IMR-90 (cell line): ENCODE results near the gene GAREM2. TPM values are rescaled to one million over a fixed set of nuclear protein-coding genes. Genes with fewer than 3 reads are reported as not detected.

ENCODE experiments used
- ATAC-seq: fragments of 200-7000 bp; cut with Tn5 transposase; 2 replicates; pipeline ENCODE4 v1.9.1; 2020; ENCODE audit warnings: low read depth, mild to moderate bottlenecking, moderate library complexity
- BruUV-seq: library from RNA; stranded (reverse); fragments of 400-500 nt; replicated peaks from 2 replicates; lab custom pipeline; 2021; lab: Mats Ljungman, UMichigan
- CTCF ChIA-PET: fragments of 300-600 bp; formaldehyde crosslinking; extraction: SDS; loops from one replicate; lab custom pipeline; 2021; ENCODE audit warnings: antibody characterized with exemption; lab: Yijun Ruan, JAX
- POLR2A ChIA-PET: fragments of 300-600 bp; sonication (Branson Sonifier 250); formaldehyde crosslinking; loops from one replicate; lab custom pipeline; 2022; ENCODE audit warnings: antibody characterized with exemption; ENCODE audit not compliant: unreplicated experiment; lab: Charles Lee
- DNase-seq: peaks from one replicate; pipeline ENCODE4 v3.0.0; 2013
- H2AFZ ChIP-seq: replicated peaks from 2 replicates; pipeline ENCODE3; 2013; ENCODE audit warnings: low read length, mild to moderate bottlenecking; ENCODE audit not compliant: poor library complexity
- H2AK5ac ChIP-seq: 2 replicates; pipeline ENCODE4 v1.6.1; 2013; ENCODE audit warnings: low read depth, low read length, inconsistent platforms
- H2AK9ac ChIP-seq: replicated peaks from 2 replicates; pipeline ENCODE3; 2013; ENCODE audit warnings: mild to moderate bottlenecking, low read depth, low read length, moderate library complexity; ENCODE audit not compliant: poor library complexity
- H2BK120ac ChIP-seq: 2 replicates; pipeline ENCODE4 v1.6.1; 2013; ENCODE audit warnings: low read depth, low read length, inconsistent platforms
- H2BK15ac ChIP-seq: 3 replicates; pipeline ENCODE4 v1.6.1; 2013; ENCODE audit warnings: low read depth, low read length, inconsistent platforms
- H2BK20ac ChIP-seq: 2 replicates; pipeline ENCODE4 v1.6.1; 2013; ENCODE audit warnings: low read depth, mild to moderate bottlenecking, inconsistent platforms, low read length, moderate library complexity
- H2BK5ac ChIP-seq: 2 replicates; pipeline ENCODE4 v1.6.1; 2013; ENCODE audit warnings: mild to moderate bottlenecking, low read depth, low read length, inconsistent platforms; ENCODE audit not compliant: poor library complexity, severe bottlenecking
- H3K14ac ChIP-seq: replicated peaks from 2 replicates; pipeline ENCODE4 v1.6.1; 2013; ENCODE audit warnings: low read depth, low read length, inconsistent platforms
- H3K18ac ChIP-seq: 2 replicates; pipeline ENCODE4 v1.6.1; 2013; ENCODE audit warnings: low read depth, low read length, control low read depth
- H3K23ac ChIP-seq: 2 replicates; pipeline ENCODE4 v1.6.1; 2013; ENCODE audit warnings: low read depth, low read length, inconsistent platforms
- H3K27ac ChIP-seq: 2 replicates; pipeline ENCODE4 v1.5.1; 2013; ENCODE audit warnings: mild to moderate bottlenecking, control low read depth, low read length; ENCODE audit not compliant: insufficient read depth
- H3K27me3 ChIP-seq: 2 replicates; pipeline ENCODE4 v1.6.1; 2013; ENCODE audit warnings: low read length; ENCODE audit not compliant: control insufficient read depth, insufficient read depth
- H3K36me3 ChIP-seq: 2 replicates; pipeline ENCODE4 v1.6.1; 2013; ENCODE audit warnings: low read length, mixed read lengths; ENCODE audit not compliant: control insufficient read depth, insufficient read depth
- H3K4ac ChIP-seq: 2 replicates; pipeline ENCODE4 v1.6.1; 2013; ENCODE audit warnings: low read depth, low read length, inconsistent platforms
- H3K4me1 ChIP-seq: 2 replicates; pipeline ENCODE4 v1.6.1; 2013; ENCODE audit warnings: low read length, mixed read lengths; ENCODE audit not compliant: control insufficient read depth, insufficient read depth
- H3K4me2 ChIP-seq: 2 replicates; pipeline ENCODE4 v1.6.1; 2013; ENCODE audit warnings: low read depth, mild to moderate bottlenecking, control low read depth, low read length, moderate library complexity
- H3K4me3 ChIP-seq: 2 replicates; pipeline ENCODE4 v1.5.1; 2013; ENCODE audit warnings: low read depth, mild to moderate bottlenecking, control low read depth, low read length, moderate library complexity; ENCODE audit not compliant: insufficient read depth
- H3K56ac ChIP-seq: 2 replicates; pipeline ENCODE4 v1.6.1; 2013; ENCODE audit warnings: low read length, inconsistent platforms; ENCODE audit not compliant: insufficient read depth; ENCODE audit errors: extremely low read depth
- H3K79me1 ChIP-seq, 2 experiments: 2 replicates each; pipeline ENCODE4 v1.6.1; 2013; ENCODE audit warnings: low read length in 2 of 2, inconsistent platforms in 1 of 2, low read depth in 1 of 2
- H3K9ac ChIP-seq: 2 replicates; pipeline ENCODE4 v1.6.1; 2013; ENCODE audit warnings: low read depth, low read length, control low read depth
- H3K9me1 ChIP-seq: 2 replicates; pipeline ENCODE4 v1.6.1; 2013; ENCODE audit warnings: low read length, inconsistent platforms; ENCODE audit not compliant: insufficient read depth
- H3K9me3 ChIP-seq: 2 replicates; pipeline ENCODE4 v1.6.1; 2013; ENCODE audit warnings: low read length; ENCODE audit not compliant: control insufficient read depth, insufficient read depth
- H4K20me1 ChIP-seq: 2 replicates; pipeline ENCODE4 v1.6.1; 2013; ENCODE audit warnings: low read length, inconsistent platforms; ENCODE audit not compliant: insufficient read depth
- H4K5ac ChIP-seq: 2 replicates; pipeline ENCODE4 v1.6.1; 2013; ENCODE audit warnings: mild to moderate bottlenecking, low read depth, low read length, control low read depth
- H4K8ac ChIP-seq, 2 experiments: 2 replicates each; pipeline ENCODE4 v1.6.1; 2013; ENCODE audit warnings: low read depth in 2 of 2, low read length in 2 of 2, control low read depth in 1 of 2, inconsistent platforms in 1 of 2
- H4K91ac ChIP-seq: 2 replicates; pipeline ENCODE4 v1.6.1; 2013; ENCODE audit warnings: low read depth, low read length, inconsistent platforms; ENCODE audit not compliant: insufficient read depth
- BHLHE40 ChIP-seq: fragments of 150-350 bp; IDR thresholded peaks from 2 replicates; pipeline ENCODE4 v1.6.1; 2016; ENCODE audit warnings: mild to moderate bottlenecking, low read depth, low read length
- CEBPB ChIP-seq: IDR thresholded peaks from 2 replicates; pipeline ENCODE4 v1.6.1; 2012; ENCODE audit warnings: low read depth, low read length, improper control_type of control experiment
- CHD1 ChIP-seq: IDR thresholded peaks from 2 replicates; pipeline ENCODE4 v1.6.1; 2012; ENCODE audit warnings: low read depth, low read length, improper control_type of control experiment
- FOS ChIP-seq: fragments of 150-350 bp; IDR thresholded peaks from 2 replicates; pipeline ENCODE4 v1.6.1; 2016; ENCODE audit warnings: low read depth, low read length
- MAFK ChIP-seq: IDR thresholded peaks from 2 replicates; pipeline ENCODE4 v1.6.1; 2012; ENCODE audit warnings: low read depth, low read length, improper control_type of control experiment
- MAZ ChIP-seq: IDR thresholded peaks from 2 replicates; pipeline ENCODE4 v1.6.1; 2012; ENCODE audit warnings: low read depth, mild to moderate bottlenecking, low read length, improper control_type of control experiment, moderate library complexity, borderline replicate concordance
- MXI1 ChIP-seq: IDR thresholded peaks from 2 replicates; pipeline ENCODE4 v1.6.1; 2012; ENCODE audit warnings: low read depth, mild to moderate bottlenecking, low read length, moderate library complexity, borderline replicate concordance
- NFE2L2 ChIP-seq: fragments of 150-350 bp; IDR thresholded peaks from 2 replicates; pipeline ENCODE4 v1.6.1; 2016; ENCODE audit warnings: low read depth, mild to moderate bottlenecking, low read length
- POLR2A ChIP-seq: IDR thresholded peaks from 2 replicates; pipeline ENCODE4 v1.6.1; 2012; ENCODE audit warnings: mild to moderate bottlenecking, low read depth, low read length
- RAD21 ChIP-seq: IDR thresholded peaks from 2 replicates; pipeline ENCODE4 v1.6.1; 2012; ENCODE audit warnings: low read length, improper control_type of control experiment
- RCOR1 ChIP-seq: IDR thresholded peaks from 2 replicates; pipeline ENCODE4 v1.6.1; 2012; ENCODE audit warnings: mild to moderate bottlenecking, low read length, improper control_type of control experiment; ENCODE audit not compliant: insufficient replicate concordance
- RFX5 ChIP-seq: IDR thresholded peaks from 2 replicates; pipeline ENCODE4 v1.8.0; 2012; ENCODE audit warnings: low read depth, mild to moderate bottlenecking, low read length, moderate library complexity
- SMC3 ChIP-seq: fragments of 150-350 bp; IDR thresholded peaks from 2 replicates; pipeline ENCODE4 v1.6.1; 2016; ENCODE audit warnings: low read depth, mild to moderate bottlenecking, antibody characterized with exemption, low read length, moderate library complexity
- USF2 ChIP-seq: fragments of 150-350 bp; IDR thresholded peaks from 2 replicates; pipeline ENCODE4 v1.6.1; 2017; ENCODE audit warnings: mild to moderate bottlenecking, antibody characterized with exemption, low read length, low read depth
- WGBS, 2 experiments: methylation state at CpG; one replicate each; pipeline versions ENCODE4 v1.1.5 to v1.1.7; 2013; ENCODE audit warnings: missing lambda C conversion rate in 2 of 2; ENCODE audit not compliant: insufficient read length in 1 of 2; ENCODE audit errors: extremely low coverage in 2 of 2; 5-methylcytosine and 5-hydroxymethylcytosine counted together
- dilution Hi-C: fragments of 300-500 bp; cut with HindIII; formaldehyde crosslinking; loops from one replicate; pipeline ENCODE4 v1.14.3; 2018; ENCODE audit warnings: low sequenced_read_pairs; ENCODE audit not compliant: unreplicated experiment
- in situ Hi-C: fragments of 300-500 bp; cut with MboI; formaldehyde crosslinking; loops from 3 replicates; pipeline ENCODE4 v1.14.3; 2019; ENCODE audit warnings: low sequenced_read_pairs, inconsistent platforms, mixed read lengths
- intact Hi-C: fragments of 100-400 bp; cut with micrococcal nuclease; formaldehyde crosslinking; loops from 2 replicates; pipeline ENCODE4 v1.10.0; 2022
- polyA plus RNA-seq, 3 experiments: library from polyadenylated mRNA; depleted of rRNA; stranded (reverse); fragments of >200 nt; gene quantifications; 2 replicates each; pipeline ENCODE4 v1.2.3, GENCODE V29; 2012; ENCODE audit warnings: low replicate concordance in 1 of 3
- total RNA-seq: library from RNA; depleted of rRNA; stranded (reverse); fragments of >200 nt; gene quantifications from 2 replicates; pipeline ENCODE4 v1.2.3, GENCODE V29; 2012
- TF ChIP-seq, protein P1 (sequence below): conservative IDR thresholded peaks from 2 replicates; pipeline ENCODE4 v1.5.1; 2012; ENCODE audit warnings: mild to moderate bottlenecking, low read depth, low read length, improper control_type of control experiment
- TF ChIP-seq, protein P2 (sequence below): fragments of 150-350 bp; IDR thresholded peaks from 2 replicates; pipeline ENCODE4 v1.6.1; 2016; ENCODE audit warnings: low read depth, mild to moderate bottlenecking, low read length, moderate library complexity, borderline replicate concordance

GAREM2 gene
- total and polyA plus RNA-seq, 2 of the 4 experiments (the other 2 are of a cell fraction), result 0.36 to 1.8 TPM

- in situ Hi-C loops, result no loop called here
- Histone ChIP-seq H3K9me1 (no peaks in the 10 kb centered on the region), H2AFZ (peak overlapping the region; percentile 32), H3K4me1 (no peaks in the 10 kb centered on the region), H3K14ac (no peak overlapping the region), H2AK5ac (no peak overlapping the region), H3K18ac (no peak overlapping the region), H2AK9ac (no peak overlapping the region), H3K27me3 (peaks cover 60% of the 10 kb centered on the region), H4K20me1 (no peaks in the 10 kb centered on the region), H3K4ac (no peak overlapping the region), H3K56ac (no peak overlapping the region), H3K23ac (no peak overlapping the region), H2BK15ac (no peak overlapping the region), H3K4me3 (no peak overlapping the region), H3K9ac (no peak overlapping the region), H3K9me3 (no peaks in the 10 kb centered on the region; the same call in 1 of the 2 replicates), H3K27ac (no peak overlapping the region), H4K91ac (no peak overlapping the region), H4K5ac (no peak overlapping the region), H3K79me1 (no peaks in the 10 kb centered on the region), H3K36me3 (no peaks in the 10 kb centered on the region), H2BK5ac (no peak overlapping the region), H2BK120ac (no peak overlapping the region), H2BK20ac (no peak overlapping the region), H3K4me2 (no peak overlapping the region), H4K8ac (no peak overlapping the region)
- BruUV-seq, result no TSS peak
- no peak for DNase-seq
- ChIA-PET CTCF (no interaction called here), POLR2A (no interaction called here)
- dilution Hi-C loops, result no loop called here
- intact Hi-C loops, result no loop called here
- ATAC-seq, result no peak
- 19% methylated on average over 12 of the region's 46 CpGs; no CpG with 5 or more reads in 1 of the 2 experiments for WGBS, 2 experiments
- TF ChIP-seq NFE2L2 (no peak), SMC3 (no peak), CHD1 (no peak), CEBPB (no peak), MAFK (no peak), RFX5 (no peak), POLR2A (no peak), RAD21 (no peak), FOS (no peak), RCOR1 (no peak), BHLHE40 (no peak), USF2 (no peak), MXI1 (no peak), MAZ (no peak)
- TF ChIP-seq, protein P1, sequence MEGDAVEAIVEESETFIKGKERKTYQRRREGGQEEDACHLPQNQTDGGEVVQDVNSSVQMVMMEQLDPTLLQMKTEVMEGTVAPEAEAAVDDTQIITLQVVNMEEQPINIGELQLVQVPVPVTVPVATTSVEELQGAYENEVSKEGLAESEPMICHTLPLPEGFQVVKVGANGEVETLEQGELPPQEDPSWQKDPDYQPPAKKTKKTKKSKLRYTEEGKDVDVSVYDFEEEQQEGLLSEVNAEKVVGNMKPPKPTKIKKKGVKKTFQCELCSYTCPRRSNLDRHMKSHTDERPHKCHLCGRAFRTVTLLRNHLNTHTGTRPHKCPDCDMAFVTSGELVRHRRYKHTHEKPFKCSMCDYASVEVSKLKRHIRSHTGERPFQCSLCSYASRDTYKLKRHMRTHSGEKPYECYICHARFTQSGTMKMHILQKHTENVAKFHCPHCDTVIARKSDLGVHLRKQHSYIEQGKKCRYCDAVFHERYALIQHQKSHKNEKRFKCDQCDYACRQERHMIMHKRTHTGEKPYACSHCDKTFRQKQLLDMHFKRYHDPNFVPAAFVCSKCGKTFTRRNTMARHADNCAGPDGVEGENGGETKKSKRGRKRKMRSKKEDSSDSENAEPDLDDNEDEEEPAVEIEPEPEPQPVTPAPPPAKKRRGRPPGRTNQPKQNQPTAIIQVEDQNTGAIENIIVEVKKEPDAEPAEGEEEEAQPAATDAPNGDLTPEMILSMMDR, result no peak
- TF ChIP-seq, protein P2, sequence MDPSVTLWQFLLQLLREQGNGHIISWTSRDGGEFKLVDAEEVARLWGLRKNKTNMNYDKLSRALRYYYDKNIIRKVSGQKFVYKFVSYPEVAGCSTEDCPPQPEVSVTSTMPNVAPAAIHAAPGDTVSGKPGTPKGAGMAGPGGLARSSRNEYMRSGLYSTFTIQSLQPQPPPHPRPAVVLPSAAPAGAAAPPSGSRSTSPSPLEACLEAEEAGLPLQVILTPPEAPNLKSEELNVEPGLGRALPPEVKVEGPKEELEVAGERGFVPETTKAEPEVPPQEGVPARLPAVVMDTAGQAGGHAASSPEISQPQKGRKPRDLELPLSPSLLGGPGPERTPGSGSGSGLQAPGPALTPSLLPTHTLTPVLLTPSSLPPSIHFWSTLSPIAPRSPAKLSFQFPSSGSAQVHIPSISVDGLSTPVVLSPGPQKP, result no peak
These were observed 1.0 kb downstream of the GAREM2 start for GRCh38 chr2:26173776-26174482.
